Progenitor cell of endocrine pancreas (in vitro differentiated cells): Measurements from ENCODE around the gene MAML3. TPM values are rescaled to one million over a fixed set of nuclear protein-coding genes. Genes with fewer than 3 reads are reported as not detected.
A peak's percentile ranks its signal among the peaks of the same experiment; 100 is the strongest.

ENCODE experiments used
- DNase-seq: peaks from one replicate; pipeline ENCODE4 v3.0.0; 2021; ENCODE audit warnings: low spot score; ENCODE audit not compliant: unreplicated experiment
- H3K27ac Mint-ChIP-seq: 2 replicates; pipeline ENCODE4 v1.8.0; 2021; ENCODE audit warnings: mild to moderate bottlenecking, moderate library complexity, mixed read lengths
- H3K27me3 Mint-ChIP-seq: 2 replicates; pipeline ENCODE4 v1.8.0; 2021; ENCODE audit warnings: mixed read lengths
- H3K36me3 Mint-ChIP-seq: 2 replicates; pipeline ENCODE4 v1.8.0; 2022; ENCODE audit warnings: mixed read lengths; ENCODE audit not compliant: insufficient read depth
- H3K4me1 Mint-ChIP-seq: 2 replicates; pipeline ENCODE4 v1.8.0; 2021; ENCODE audit warnings: low read depth, mixed read lengths
- H3K4me3 Mint-ChIP-seq: 2 replicates; pipeline ENCODE4 v1.8.0; 2021; ENCODE audit warnings: low read depth, mild to moderate bottlenecking, moderate library complexity, mixed read lengths
- H3K9me3 Mint-ChIP-seq: 2 replicates; pipeline ENCODE4 v1.8.0; 2021; ENCODE audit warnings: low read depth, mixed read lengths
- CTCF ChIP-seq: fragments of 200-600 bp; sonication (generic); IDR thresholded peaks from one replicate; pipeline ENCODE4 v1.5.0; 2021; ENCODE audit warnings: antibody characterized with exemption, mild to moderate bottlenecking; ENCODE audit not compliant: unreplicated experiment
- total RNA-seq: library from RNA; stranded (reverse); gene quantifications from 2 replicates; pipeline ENCODE4 v1.2.1, GENCODE V29; 2021

The MAML3 gene
- total RNA-seq, 1 donor from 2014 or later, result 48.5 TPM

- peaks cover 4% of the 10 kb centered on the region for H3K9me3 Mint-ChIP-seq
- H3K27ac Mint-ChIP-seq, result peak overlapping the region; percentile 49
- H3K27me3 Mint-ChIP-seq, result no peaks in the 10 kb centered on the region
- H3K36me3 Mint-ChIP-seq, result peaks cover 11% of the 10 kb centered on the region
- DNase-seq, result no peak
- no peak overlapping the region for H3K4me3 Mint-ChIP-seq
- H3K4me1 Mint-ChIP-seq, result peaks cover 12% of the 10 kb centered on the region
- no peak for TF ChIP-seq CTCF
These were observed 277.5 kb downstream of the MAML3 start for GRCh38 chr4:139876337-139876941.

- Mint-ChIP-seq H3K4me1 (peaks cover 11% of the 10 kb centered on the region), H3K9me3 (peaks cover 4% of the 10 kb centered on the region), H3K27me3 (no peaks in the 10 kb centered on the region), H3K36me3 (peaks cover 12% of the 10 kb centered on the region), H3K27ac (peak overlapping the region; percentile 60), H3K4me3 (no peak overlapping the region)
- TF ChIP-seq CTCF, result no peak
- DNase-seq, result no peak
These were observed 278.6 kb downstream of the MAML3 start for GRCh38 chr4:139875411-139875825.

GRCh38 chr4:139873111-139873860 lies 280.7 kb downstream of the MAML3 start:
- peaks cover 11% of the 10 kb centered on the region for H3K4me1 Mint-ChIP-seq
- H3K27me3 Mint-ChIP-seq, result no peaks in the 10 kb centered on the region
- H3K36me3 Mint-ChIP-seq, result peaks cover 9% of the 10 kb centered on the region
- H3K27ac Mint-ChIP-seq, result no peak overlapping the region
- no peak for DNase-seq
- no peak for TF ChIP-seq CTCF
- H3K4me3 Mint-ChIP-seq, result no peak overlapping the region
- peaks cover 4% of the 10 kb centered on the region for H3K9me3 Mint-ChIP-seq

GRCh38 chr4:139872274-139872673 lies 281.7 kb downstream of the MAML3 start:
- Mint-ChIP-seq H3K27me3 (no peaks in the 10 kb centered on the region), H3K9me3 (peaks cover 4% of the 10 kb centered on the region), H3K36me3 (peaks cover 9% of the 10 kb centered on the region), H3K4me3 (no peak overlapping the region), H3K27ac (no peak overlapping the region), H3K4me1 (peaks cover 12% of the 10 kb centered on the region)
- TF ChIP-seq CTCF, result no peak
- no peak for DNase-seq

GRCh38 chr4:139869810-139870209 lies 284.2 kb downstream of the MAML3 start:
- H3K4me1 Mint-ChIP-seq, result peaks cover 16% of the 10 kb centered on the region
- no peak for TF ChIP-seq CTCF
- H3K4me3 Mint-ChIP-seq, result no peak overlapping the region
- no peaks in the 10 kb centered on the region for H3K27me3 Mint-ChIP-seq
- peaks cover 10% of the 10 kb centered on the region for H3K36me3 Mint-ChIP-seq
- no peak overlapping the region for H3K27ac Mint-ChIP-seq
- H3K9me3 Mint-ChIP-seq, result peaks cover 4% of the 10 kb centered on the region
- DNase-seq, result no peak
